ENCODE data around the gene TMEM8B.

Gene TMEM8B, protein sequence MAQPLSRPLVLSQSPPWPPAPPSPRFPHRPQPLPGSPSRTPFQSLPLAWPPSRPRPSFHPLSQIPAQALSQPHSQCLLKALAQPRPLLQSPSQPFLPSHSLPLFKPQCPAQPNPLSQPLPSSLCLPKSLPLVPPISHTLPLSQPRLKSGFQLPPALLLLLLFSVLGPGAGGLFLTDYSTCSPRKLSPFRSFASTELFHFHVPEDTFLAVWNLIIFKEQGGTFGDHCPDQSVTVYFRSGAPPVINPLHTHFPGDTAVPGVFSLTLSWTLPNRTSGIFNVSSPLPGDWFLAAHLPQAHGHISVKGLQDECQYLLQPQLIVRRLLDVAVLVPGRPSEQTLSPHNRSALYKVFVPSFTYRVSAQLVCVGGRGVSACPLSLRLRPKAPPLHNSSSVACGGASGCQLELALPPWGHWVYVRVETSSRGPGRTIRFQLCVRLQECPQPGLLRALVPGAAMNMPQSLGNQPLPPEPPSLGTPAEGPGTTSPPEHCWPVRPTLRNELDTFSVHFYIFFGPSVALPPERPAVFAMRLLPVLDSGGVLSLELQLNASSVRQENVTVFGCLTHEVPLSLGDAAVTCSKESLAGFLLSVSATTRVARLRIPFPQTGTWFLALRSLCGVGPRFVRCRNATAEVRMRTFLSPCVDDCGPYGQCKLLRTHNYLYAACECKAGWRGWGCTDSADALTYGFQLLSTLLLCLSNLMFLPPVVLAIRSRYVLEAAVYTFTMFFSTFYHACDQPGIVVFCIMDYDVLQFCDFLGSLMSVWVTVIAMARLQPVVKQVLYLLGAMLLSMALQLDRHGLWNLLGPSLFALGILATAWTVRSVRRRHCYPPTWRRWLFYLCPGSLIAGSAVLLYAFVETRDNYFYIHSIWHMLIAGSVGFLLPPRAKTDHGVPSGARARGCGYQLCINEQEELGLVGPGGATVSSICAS

DNA sequence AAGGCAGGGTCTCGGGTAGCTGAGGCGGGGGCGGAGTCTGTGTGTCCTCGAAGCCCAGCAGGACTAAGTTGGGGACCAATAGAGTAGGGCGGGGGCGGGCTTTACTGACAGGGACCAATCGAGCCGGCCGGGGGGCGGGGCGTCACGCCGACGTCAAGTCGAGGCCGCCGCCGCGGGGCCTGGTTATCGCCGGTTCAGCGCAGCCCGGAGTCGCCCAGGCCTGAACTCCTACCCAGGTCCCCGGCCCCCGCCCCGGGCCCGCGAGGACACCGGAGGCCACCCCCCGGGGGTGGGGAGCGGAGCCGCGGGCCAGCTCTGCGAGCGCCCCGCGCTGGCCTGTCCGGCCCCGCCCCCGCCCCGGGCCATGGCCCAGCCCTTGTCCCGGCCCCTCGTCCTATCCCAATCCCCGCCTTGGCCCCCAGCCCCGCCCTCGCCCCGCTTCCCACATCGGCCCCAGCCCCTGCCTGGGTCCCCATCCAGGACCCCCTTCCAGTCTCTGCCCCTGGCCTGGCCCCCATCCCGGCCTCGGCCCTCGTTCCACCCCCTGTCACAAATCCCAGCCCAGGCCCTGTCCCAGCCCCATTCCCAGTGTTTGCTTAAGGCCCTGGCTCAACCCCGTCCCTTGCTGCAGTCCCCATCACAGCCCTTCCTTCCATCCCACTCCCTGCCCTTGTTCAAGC lies at the start of gene TMEM8B:
TMEM8B (plus strand) TSS at position 145 of the 680 bp plus-strand sequence; CDS start at position 365, 220 bp downstream.
- peak; percentile 95 to 98 for DNase-seq

GRCh38 chr9:35781066-35781465 lies 48.0 kb upstream of the TMEM8B start:
- DNase-seq: no peak

- DNase-seq: no peak
These were observed 45.6 kb upstream of the TMEM8B start for GRCh38 chr9:35783418-35783817.

DNA sequence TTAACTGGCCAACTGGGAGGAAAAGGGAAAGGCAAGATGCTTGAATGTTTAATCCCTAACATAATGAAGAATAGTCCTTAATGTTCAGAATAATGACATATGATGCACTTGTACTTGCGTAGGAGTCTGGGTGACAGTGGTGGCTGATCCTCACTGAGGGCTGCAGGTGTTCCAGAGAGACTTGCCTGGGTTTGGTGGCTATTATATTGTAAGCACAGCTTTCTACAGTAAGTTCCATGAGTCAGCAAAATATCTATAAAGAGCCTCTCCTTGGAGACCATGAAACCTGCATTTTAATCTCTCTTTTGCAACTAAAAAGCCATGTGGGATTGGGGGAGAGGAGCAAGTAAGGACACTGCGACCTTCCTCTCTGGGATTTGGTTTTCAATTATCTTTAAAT lies 39.5 kb upstream of the TMEM8B start:
- DNase-seq: no peak

GRCh38 chr9:35790025-35790384 lies 39.0 kb upstream of the TMEM8B start:
- no peak for DNase-seq

DNA sequence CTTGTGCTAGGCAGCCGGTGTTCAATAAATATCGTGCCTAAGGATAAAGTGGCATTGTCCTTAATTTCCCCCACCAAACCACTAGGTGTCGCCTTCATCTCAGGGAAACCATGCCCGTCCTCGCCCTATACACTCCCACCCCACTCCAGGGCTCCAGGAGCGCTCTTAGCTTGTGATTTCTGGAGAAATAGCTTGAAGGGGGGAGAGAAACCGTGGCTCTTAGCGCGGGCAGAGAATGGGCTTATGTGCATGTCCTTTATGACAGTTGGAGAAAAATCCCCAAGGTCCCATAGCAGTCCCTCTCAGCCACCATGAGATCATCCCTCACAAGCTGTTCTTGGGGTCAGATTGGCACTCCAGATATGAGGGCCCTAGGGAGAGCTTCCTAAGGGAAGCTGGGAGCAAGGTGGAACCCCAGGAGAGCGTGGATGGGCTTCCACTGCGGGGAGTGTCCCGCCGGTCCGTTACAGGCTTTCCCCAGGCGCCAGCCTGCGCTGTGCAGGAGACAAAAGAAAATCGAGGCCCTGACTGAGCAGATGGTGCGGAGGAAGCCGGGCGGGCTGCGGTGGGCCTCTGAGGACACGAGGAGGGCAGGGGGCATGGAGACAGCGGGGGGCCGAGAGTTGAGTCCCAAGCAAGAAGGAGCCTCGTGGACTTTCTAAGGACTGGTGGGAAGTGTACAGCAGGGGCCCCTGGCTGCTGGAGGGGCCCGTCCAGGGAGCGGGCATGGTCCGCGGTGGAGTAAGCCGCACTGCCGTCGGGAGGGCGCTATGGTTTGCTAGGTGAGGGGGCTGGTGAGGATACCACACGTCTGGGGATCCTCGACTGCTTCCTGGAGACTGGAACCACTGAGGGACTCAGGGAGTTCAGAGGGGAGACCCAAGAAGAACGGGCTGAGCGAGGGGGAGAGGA lies 38.4 kb upstream of the TMEM8B start:
- peak; percentile 49 to 60 for DNase-seq

- no peak for DNase-seq
These were observed 37.6 kb upstream of the TMEM8B start, which contains the start of gene NPR2 for GRCh38 chr9:35791297-35791921. NPR2 (plus strand) TSS chr9:35791591; CDS start chr9:35792409, 818 bp downstream.

DNA sequence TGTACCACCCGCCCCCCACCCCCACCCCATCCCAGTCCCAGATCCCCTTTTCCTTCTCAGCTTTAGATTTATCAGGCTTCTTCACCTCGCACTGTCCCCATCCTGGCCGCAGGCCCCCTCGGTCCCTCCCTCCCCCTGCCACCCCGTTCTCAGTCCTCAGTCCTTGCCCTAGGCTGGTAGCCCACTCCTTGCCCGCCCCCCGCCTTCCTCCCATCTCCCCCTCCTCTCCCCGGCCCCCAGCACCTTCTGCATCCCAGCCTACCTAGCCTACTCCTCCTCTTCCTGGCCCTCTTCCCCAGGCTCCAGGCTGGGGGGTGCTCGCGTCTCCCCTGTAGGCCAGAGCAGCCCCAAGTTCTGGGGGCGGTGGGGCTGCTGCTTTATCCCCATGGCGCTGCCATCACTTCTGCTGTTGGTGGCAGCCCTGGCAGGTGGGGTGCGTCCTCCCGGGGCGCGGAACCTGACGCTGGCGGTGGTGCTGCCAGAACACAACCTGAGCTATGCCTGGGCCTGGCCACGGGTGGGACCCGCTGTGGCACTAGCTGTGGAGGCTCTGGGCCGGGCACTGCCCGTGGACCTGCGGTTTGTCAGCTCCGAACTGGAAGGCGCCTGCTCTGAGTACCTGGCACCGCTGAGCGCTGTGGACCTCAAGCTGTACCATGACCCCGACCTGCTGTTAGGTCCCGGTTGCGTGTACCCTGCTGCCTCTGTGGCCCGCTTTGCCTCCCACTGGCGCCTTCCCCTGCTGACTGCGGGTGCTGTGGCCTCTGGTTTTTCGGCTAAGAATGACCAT lies 36.8 kb upstream of the TMEM8B start:
- no peak for DNase-seq

GRCh38 chr9:35792826-35793225 lies 36.2 kb upstream of the TMEM8B start:
- DNase-seq: no peak

GRCh38 chr9:35793461-35793860 lies 35.6 kb upstream of the TMEM8B start:
- DNase-seq: no peak

DNA sequence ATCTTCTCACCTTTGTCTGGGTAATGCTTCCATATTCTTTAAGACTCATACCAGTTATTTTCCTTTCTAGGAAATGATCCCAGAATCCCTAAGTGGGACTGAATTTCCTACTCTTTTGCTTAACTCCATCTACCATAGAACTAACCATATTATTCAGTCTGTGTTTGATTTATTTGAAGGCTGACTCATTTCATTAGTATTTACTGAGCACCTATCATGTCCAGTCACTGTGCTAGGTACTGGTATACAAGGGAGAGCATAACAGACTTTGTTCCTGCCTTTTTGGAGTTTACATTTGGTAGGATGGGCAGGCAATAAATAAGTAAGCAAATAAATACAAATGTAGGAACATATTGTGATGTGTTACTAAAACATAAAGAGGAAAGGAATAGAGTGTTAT lies 33.3 kb upstream of the TMEM8B start:
- no peak for DNase-seq

- DNase-seq: no peak
These were observed 31.5 kb upstream of the TMEM8B start for GRCh38 chr9:35797311-35798109.

- DNase-seq: peak; percentile 21 to 34
These were observed 30.2 kb upstream of the TMEM8B start for GRCh38 chr9:35798658-35799374.

GRCh38 chr9:35800530-35800929 lies 28.5 kb upstream of the TMEM8B start:
- DNase-seq: no peak

DNA sequence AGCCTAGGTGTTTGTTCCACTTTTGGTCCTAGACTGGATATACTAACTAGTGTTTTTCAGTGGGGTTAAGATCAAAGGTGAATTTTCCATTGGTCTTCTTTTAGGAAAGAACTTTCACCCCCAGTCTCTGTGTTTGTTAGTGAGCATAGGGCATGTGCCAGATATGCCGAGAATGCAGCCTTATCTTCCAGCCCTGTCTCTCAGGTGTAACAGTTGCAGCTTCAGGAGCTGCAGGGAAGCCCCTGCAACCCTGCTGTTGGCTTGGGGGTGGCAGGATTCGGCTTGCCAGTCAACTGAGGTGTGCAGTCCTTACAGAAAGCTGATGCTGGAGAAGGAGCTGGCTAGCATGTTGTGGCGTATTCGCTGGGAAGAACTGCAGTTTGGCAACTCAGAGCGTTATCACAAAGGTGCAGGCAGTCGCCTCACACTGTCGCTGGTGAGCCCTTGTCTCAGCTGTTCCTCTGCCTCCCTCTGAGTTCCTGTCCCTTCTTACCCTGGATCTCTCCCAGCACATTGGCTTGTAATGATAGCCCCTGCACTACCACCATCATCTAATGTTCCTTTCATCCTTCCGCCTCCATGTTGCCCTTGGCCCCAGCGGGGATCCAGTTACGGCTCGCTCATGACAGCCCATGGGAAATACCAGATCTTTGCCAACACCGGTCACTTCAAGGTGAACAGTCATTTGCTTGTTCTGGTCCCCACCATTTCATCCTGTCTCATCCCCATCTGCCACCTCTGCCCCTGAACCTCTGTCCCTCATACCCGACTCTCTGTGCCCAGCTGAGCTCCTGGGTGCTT lies 27.5 kb upstream of the TMEM8B start:
- no peak for DNase-seq

DNA sequence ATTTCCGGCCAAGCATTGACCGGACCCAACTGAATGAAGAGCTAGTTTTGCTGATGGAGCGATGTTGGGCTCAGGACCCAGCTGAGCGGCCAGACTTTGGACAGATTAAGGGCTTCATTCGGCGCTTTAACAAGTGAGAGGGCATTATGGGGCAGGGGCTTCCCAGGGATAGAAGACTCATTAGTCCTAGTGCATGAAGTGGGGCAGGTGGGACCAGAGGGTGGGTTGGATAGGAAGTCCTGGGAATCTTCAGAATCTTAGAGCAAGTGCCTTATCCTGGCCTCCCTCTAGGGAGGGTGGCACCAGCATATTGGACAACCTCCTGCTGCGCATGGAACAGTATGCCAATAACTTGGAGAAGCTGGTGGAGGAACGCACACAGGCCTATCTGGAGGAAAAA lies 22.9 kb upstream of the TMEM8B start:
- no peak for DNase-seq

- no peak for DNase-seq
These were observed 20.6 kb upstream of the TMEM8B start for GRCh38 chr9:35808433-35808832.

DNA sequence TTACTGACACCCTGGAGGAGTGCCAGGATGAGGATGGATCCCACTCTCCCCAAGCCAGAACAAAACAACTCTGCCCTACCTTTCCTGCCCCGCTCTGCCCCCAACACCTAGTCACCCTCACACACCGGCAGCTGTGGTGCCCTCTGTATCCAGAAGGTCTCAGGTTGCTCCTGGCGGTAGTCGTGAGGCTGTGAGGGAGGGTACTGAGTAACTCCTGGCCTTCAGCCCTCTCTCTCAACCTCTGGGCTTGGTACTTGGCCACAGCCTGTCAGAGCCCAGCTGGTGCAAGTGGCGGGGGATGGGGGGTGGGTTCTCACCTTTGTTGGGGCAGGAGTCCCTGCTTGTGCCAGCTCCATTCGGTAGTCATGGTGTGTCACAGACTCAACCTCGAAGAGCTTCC lies 18.9 kb upstream of the TMEM8B start:
- DNase-seq: no peak

Measured in activated CD4-positive, alpha-beta T cell treated with anti-CD3 and anti-CD28 coated beads for 4 hours (primary cell).